Effector CD8-positive, alpha-beta T cell (primary cell): ENCODE measurements around the gene ITGA6.
A peak's percentile ranks its signal among the peaks of the same experiment; 100 is the strongest.

Experiments used
- DNase-seq: peaks from one replicate; lab custom pipeline; 2025; lab: John Stamatoyannopoulos, UW

ITGA6 gene

DNA sequence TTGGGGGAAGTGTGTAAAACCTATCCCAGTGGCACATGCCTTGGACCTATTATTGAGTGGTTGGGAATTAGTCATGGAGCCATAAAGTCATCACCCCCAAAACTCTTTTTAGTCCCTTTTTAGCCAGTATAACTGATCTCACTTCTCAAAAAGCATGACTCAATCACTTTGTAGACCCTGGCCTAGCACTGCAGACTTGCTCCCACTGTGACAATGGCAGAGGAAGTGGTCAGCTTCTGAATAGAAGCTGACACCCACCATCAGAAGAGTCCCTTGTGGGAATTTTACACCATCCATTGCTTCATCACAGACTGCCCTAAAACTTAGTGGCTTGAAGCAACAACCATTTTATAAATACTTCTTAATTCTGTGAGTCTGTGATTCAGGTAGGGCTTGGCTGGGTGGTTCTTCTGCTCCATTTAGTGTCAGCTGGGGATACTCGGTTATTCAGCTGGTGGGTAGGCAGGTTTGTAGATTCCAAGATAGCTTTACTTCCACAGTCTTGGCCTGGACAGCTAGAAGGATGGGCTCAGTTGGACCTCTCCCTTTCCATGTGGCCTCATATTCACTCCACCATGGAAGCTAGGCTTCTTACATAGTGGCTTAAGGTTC lies 10.8 kb upstream of the ITGA6 start:
- DNase-seq = no peak

DNA sequence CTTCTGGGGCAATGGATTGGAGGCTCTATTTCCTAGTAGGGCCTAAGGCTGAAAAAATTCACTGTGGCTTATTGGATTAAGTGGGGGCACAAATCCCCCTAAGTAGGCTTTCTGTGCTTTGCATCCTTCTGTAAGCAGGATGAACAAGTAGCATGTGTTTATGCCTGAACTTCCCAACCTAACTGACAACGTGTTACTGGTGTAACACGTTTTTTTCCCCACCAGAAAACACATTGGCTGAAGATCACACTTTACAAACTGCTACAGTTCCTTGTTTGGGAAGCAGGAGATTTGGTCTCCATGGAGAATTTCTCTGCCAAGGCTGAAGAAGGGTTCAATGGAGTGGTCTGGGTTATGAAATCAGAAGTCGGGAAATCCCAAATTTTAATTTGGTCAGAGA lies 7.2 kb upstream of the ITGA6 start:
- DNase-seq = no peak

GRCh38 chr2:172423160-172423559 lies 4.2 kb upstream of the ITGA6 start:
- DNase-seq = no peak

GRCh38 chr2:172425336-172425735 lies 2.0 kb upstream of the ITGA6 start:
- no peak for DNase-seq

DNA sequence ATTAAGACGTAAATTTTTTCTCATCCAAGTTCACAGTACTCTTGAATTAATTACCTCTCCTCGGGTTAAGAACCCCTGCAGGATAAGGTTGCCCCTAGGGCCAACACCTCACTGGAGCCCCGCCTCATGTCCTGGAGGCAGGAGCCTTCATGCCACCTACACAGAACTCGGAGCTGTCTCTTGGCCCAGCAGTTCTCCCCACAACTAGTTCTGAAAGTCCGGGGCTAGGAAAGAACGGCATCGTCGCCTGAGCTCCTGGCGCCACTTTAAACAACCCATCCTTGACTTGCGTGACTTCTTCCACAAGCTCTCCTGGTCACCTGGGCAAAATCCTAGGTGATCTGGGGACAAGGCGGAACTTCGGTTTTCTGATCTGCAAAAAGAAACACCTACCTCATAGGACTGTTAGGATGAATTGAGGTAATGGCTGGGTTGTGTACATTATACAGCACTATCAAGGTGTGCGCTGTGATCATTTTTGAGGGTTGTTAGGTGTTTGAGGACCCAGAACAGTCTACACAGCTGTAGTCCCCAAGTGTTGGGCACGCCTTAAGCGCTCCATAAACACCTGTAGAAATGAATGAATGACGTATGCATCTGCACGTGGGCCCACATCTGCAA lies 641 bp upstream of the ITGA6 start:
- no peak for DNase-seq

- peak; percentile 39 for DNase-seq
Observed at GRCh38 chr2:172427990-172428831, 825 bp downstream of the ITGA6 start.

- DNase-seq = no peak
Observed at GRCh38 chr2:172428832-172429210, 1.4 kb downstream of the ITGA6 start.

DNA sequence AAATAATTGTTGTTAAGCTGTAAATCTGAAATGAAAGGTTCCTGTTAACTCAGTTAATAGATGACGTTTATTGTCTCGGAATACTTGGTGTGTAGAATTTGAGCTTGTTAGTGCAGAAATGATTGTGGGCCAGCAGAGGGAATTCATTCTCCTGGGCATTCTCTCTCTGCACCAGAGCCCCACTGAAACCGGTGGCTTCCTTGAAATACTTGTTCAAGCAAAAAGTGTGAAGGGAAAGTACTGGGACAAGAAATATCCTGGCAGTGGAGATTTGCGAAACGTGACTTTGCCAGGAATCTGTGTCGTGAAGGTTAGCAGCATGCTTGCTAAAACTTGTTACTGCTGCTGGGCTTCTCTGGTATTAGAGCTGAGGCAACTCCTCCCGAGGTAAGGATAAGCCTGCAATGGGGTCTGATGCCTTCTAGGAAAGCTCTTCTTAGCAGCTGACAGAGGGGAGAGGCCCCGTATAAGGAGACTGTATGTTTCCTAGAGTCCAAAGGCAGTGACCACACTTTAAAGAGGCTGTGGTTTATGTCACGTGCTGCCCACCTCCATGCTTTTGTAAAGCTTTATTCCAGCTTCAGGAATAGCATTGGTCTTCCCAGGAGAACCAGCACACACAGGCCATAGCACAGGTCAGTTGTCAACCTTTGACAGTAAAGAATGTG lies 2.0 kb downstream of the ITGA6 start:
- DNase-seq = no peak

DNA sequence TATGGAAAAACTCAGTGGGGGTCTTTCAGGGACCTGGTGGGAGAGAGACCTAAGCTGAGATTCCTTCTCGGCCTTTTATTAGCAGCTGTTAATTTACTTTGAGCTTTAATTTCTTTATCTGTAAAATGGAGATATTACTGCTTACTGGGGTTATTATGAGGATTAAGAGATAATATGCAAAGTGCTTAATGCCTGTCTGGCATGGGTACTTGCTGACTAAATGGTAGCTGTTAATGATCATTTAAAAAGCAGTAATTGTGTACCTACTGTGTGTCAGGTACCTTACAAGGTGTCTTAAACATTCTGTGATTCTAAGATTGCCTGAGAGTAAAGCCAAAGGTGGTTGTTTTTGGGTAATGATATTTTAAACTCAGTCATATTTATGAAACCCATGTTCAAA lies 2.6 kb downstream of the ITGA6 start:
- no peak for DNase-seq

GRCh38 chr2:172430678-172431077 lies 3.3 kb downstream of the ITGA6 start:
- no peak for DNase-seq

DNA sequence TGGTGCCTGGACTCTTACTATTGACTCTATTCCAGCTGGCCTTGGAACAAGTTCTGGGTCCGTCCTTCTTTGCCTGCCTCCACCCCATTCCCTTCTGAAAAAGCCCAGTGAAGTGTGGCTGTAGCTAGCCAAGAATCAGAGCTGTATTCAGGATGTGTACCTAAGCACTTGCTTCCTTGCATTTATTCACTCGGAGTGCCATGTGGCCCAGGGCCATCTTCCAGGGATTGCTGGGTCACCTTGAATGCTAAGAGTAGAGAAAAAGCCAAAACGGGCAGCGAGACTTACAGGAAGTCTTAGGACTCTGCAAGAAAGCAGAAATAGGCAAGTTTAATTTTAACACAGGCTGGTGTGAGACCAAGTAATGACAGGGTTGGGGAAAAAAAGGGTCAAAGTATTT lies 4.1 kb downstream of the ITGA6 start:
- no peak for DNase-seq

DNA sequence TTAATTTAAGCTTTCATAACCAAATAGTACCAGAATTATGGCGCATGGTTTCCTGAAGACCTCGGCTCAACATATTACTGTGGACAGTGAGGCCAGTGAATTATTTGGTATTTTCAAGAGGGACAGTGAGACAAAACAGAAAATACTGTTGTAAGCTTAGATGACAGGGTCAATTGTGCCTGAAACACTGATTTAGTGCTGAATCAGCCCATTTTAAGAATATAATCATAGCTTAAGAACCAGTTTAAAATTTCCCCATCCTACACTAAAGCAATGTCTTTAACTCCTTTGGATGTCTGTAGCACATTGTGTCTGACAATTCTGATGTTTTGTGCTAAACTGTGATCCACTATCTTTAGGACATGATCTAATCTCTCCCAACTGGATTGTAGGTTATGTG lies 4.6 kb downstream of the ITGA6 start:
- no peak for DNase-seq

GRCh38 chr2:172433144-172433543 lies 5.8 kb downstream of the ITGA6 start:
- DNase-seq = no peak

DNA sequence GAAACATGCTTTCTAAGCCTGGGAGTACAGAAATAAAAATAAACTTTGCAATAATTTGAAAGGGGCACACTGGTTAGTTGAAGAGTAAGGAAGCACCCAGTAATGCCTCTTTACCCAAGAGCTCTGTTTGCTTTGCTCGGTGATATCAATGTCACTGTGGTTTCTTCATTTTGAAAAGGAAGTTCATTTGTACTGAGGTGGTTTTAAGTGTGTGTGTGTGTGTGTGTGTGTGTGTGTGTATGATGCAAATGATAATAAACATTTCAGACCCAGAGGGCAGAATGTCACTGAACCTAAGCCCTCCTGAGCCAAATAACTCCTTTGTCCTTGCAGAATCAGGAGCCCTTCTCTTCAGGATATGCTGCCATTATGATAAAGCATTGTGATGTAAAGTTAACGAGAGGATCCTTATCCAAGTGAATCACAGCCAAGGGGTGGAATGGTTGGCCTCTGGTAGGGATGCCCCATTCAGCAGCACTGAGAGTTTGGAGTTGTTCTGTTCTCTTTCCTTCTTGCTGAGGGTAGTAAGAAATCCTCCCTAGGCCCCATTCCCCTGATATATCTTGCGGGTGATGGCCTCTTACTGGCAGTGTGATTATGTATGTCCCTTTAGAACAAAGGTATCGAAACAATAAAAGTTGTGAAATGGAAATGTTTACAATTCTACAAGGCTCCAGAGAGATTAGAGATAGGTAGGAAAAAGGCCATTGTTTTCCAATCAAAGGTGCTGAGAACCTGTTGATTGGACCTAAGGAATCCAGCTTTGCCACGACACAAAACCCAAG lies 7.6 kb downstream of the ITGA6 start:
- no peak for DNase-seq

DNA sequence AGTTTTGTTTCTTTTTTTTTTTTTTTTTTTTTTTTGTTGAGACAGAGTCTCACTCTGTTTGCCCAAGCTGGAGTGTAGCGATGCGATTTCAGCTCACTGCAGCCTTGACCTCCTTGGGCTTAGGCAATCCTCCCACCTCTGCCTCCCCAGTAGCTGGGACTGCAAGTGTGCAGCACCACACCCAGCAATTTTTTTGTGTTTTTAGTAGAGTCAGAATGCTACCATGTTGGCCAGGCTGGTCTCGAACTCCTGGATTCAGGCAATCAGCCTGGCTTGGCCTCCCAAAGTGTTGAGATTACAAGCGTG lies 8.2 kb downstream of the ITGA6 start:
- DNase-seq = no peak

GRCh38 chr2:172436889-172437288 lies 9.5 kb downstream of the ITGA6 start:
- no peak for DNase-seq

DNA sequence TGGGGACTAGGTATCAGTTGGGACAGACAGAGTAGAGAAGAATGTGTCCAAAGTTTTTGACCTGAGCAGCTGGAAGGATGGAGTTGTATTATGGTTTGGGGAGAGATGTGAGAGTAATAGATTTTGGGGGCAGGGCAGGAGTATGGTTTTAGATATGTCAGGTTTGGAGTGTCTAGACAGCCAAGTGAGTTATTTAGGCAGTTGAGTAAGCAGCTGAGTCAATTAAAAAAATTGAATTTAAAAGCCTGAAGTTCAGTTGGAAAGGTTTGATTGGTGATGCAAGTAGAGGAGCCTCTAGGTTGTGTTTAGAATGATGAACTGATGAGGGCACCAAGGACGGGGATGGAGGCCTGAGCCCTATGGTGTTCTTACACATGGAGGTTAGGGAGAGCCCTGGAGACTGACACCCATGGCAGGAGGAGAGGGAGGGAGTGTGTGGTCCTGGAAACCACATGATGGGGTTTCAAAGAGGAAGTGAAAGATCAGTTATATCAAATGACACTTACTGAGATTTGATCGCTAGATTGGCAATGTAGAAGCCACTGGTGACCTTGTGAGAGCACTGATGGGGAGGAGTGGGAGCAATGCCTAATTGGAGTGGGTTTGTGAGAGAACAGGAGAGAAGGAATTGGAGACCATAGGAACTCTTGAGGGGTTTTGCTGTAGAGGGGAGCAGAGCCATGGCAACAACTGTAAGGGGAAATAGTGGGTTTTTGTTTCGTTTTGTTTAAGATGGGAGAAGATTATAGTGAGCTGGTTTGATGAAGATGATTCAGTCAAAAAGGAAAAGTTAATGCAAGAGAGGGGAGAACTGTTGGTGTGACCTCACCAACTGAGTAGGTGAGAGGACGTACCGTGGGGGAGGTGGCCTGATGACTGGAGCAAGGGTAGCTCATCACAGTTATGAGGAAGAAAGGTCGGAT lies 10.3 kb downstream of the ITGA6 start:
- DNase-seq = no peak

- no peak for DNase-seq
Observed at GRCh38 chr2:172438741-172439508, 11.5 kb downstream of the ITGA6 start.

DNA sequence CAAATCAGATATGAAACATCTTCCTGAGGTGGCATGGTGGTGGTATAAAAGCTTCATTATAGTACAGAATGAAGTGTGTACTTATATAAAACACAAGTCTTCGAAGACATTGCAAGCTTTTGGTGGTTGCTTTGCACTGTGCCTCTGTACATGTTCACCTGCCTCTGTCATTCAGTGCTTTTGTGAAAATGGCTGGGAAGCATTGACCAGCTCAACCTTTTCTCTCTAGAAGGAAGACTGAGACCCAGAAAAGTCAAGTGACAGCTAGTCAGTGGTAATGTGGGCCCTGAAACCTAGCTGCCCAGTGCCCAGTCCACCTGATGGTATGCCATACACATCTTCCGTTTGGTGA lies 12.1 kb downstream of the ITGA6 start:
- no peak for DNase-seq

DNA sequence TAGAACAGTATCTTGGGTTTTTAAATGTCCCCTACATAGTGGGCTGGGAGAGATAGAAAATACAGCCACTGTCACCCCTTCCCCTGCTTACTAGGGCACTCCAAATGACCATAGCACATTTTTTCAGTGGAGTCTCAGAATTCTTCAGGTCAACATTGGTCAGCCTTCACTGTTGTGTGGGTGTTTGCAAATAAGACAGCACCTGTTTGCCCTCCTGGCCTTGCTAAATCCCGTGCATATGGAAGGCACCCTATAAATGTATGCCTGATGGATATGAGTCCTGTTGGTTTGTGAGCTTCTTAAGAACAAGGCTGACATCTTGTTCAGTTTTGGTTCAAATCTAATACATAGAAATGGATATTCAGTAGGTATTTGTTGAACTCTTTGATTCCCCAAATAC lies 12.5 kb downstream of the ITGA6 start:
- no peak for DNase-seq
